HCT116 (cell line): ENCODE results near the gene OR5A1. TPM values are rescaled to one million over a fixed set of nuclear protein-coding genes. Genes with fewer than 3 reads are reported as not detected.

Experiments
- ATAC-seq: fragments of 200-7000 bp; cut with Tn5 transposase; 2 replicates; pipeline ENCODE4 v1.9.1; 2020; ENCODE audit warnings: mild to moderate bottlenecking, moderate library complexity
- BruUV-seq: library from RNA; stranded (reverse); fragments of 400-500 nt; replicated peaks from 2 replicates; lab custom pipeline; 2021; lab: Mats Ljungman, UMichigan
- CTCF ChIA-PET: fragments of 300-600 bp; sonication (Branson Sonifier 250); formaldehyde crosslinking; loops from one replicate; lab custom pipeline; 2021; ENCODE audit warnings: antibody characterized with exemption; lab: Charles Lee
- POLR2A ChIA-PET: fragments of 300-600, 350-600 bp; sonication (Branson Sonifier 250); formaldehyde crosslinking; loops from one replicate; lab custom pipeline; 2021; ENCODE audit warnings: antibody characterized with exemption; lab: Charles Lee
- RAD21 ChIA-PET, 2 experiments: fragments of 300-600 bp; sonication (Branson Sonifier 250); formaldehyde crosslinking; loops; one replicate each; lab custom pipeline; 2023; ENCODE audit warnings: low total read pairs in 2 of 2; ENCODE audit not compliant: uncharacterized antibody in 2 of 2, unreplicated experiment in 2 of 2, low non-redundant PET in 1 of 2; lab: Charles Lee
- DNase-seq: peaks from one replicate; pipeline ENCODE4 v3.0.0-alpha.2; 2010; ENCODE audit warnings: low read depth, low spot score
- H2AFZ ChIP-seq: fragments of 200-600 bp; shearing (Covaris generic), sonication (generic); 2 replicates; pipeline ENCODE4 v1.6.1; 2017; ENCODE audit warnings: low read depth, mixed run types, mixed read lengths, antibody characterized with exemption, low read length; ENCODE audit not compliant: poor library complexity, severe bottlenecking
- H3K27ac ChIP-seq: 2 replicates; pipeline ENCODE4 v1.5.1; 2012; ENCODE audit warnings: low read depth, low read length
- H3K27me3 ChIP-seq: fragments of 200-600 bp; sonication (generic); 2 replicates; pipeline ENCODE4 v1.6.1; 2016; ENCODE audit warnings: mixed run types, low read length, mixed read lengths; ENCODE audit not compliant: insufficient read depth
- H3K36me3 ChIP-seq, 2 experiments: fragments of 200-500 bp in 1 of 2; fragments of 200-600 bp in 1 of 2; sonication (Bioruptor generic) in 1 of 2; sonication (generic) in 1 of 2; 2 replicates each; pipeline versions ENCODE4 v1.5.1 to v1.6.1; 2014 to 2016; ENCODE audit warnings: low read length in 2 of 2, inconsistent platforms in 1 of 2, mixed read lengths in 1 of 2, mixed run types in 1 of 2; ENCODE audit not compliant: insufficient read depth in 2 of 2, control insufficient read depth in 1 of 2
- H3K4me1 ChIP-seq, 2 experiments: fragments of 200-600 bp in 1 of 2; sonication (generic) in 1 of 2; 2 replicates each; pipeline versions ENCODE4 v1.5.1 to v1.6.1; 2012 to 2017; ENCODE audit warnings: low read length in 2 of 2, inconsistent platforms in 1 of 2, mild to moderate bottlenecking in 1 of 2, mixed read lengths in 1 of 2, mixed run types in 1 of 2, moderate library complexity in 1 of 2; ENCODE audit not compliant: insufficient read depth in 2 of 2, control insufficient read depth in 1 of 2
- H3K4me2 ChIP-seq: fragments of 200-600 bp; sonication (generic); 2 replicates; pipeline ENCODE4 v1.6.1; 2017; ENCODE audit warnings: mixed run types, low read length, mixed read lengths
- H3K4me3 ChIP-seq, 2 experiments: fragments of 200-600 bp in 1 of 2; sonication (generic) in 1 of 2; replicated peaks in 1 of 2; 2 replicates each; pipeline ENCODE4 v1.5.1; 2011 to 2016; ENCODE audit warnings: low read length in 2 of 2, control low read depth in 1 of 2, low read depth in 1 of 2, mild to moderate bottlenecking in 1 of 2, mixed read lengths in 1 of 2, mixed run types in 1 of 2
- H3K79me2 ChIP-seq: fragments of 200-600 bp; sonication (generic); 2 replicates; pipeline ENCODE4 v1.6.1; 2017; ENCODE audit warnings: mild to moderate bottlenecking, mixed run types, low read length, moderate library complexity, mixed read lengths; ENCODE audit not compliant: insufficient read depth
- H3K9ac ChIP-seq: fragments of 200-600 bp; sonication (generic); 2 replicates; pipeline ENCODE4 v1.6.1; 2016; ENCODE audit warnings: low read length, mixed read lengths
- H3K9me2 ChIP-seq: fragments of 200-600 bp; sonication (generic), shearing (Covaris generic); 2 replicates; pipeline ENCODE4 v1.6.1; 2017; ENCODE audit warnings: mixed run types, mild to moderate bottlenecking, moderate library complexity; ENCODE audit not compliant: insufficient read depth
- H3K9me3 ChIP-seq, 2 experiments: fragments of 200-500 bp in 1 of 2; fragments of 200-600 bp in 1 of 2; sonication (Bioruptor generic) in 1 of 2; sonication (generic) in 1 of 2; 2 replicates each; pipeline ENCODE4 v1.6.1; 2014 to 2017; ENCODE audit warnings: low read length in 2 of 2, mixed read lengths in 2 of 2, inconsistent platforms in 1 of 2, low read depth in 1 of 2, mild to moderate bottlenecking in 1 of 2, mixed run types in 1 of 2, moderate library complexity in 1 of 2; ENCODE audit not compliant: control insufficient read depth in 1 of 2, insufficient read depth in 1 of 2
- H4K20me1 ChIP-seq: fragments of 200-600 bp; sonication (generic), shearing (Covaris generic); 2 replicates; pipeline ENCODE4 v1.6.1; 2017; ENCODE audit warnings: mixed run types, mild to moderate bottlenecking, moderate library complexity; ENCODE audit not compliant: insufficient read depth
- ATF3 ChIP-seq: IDR thresholded peaks from 2 replicates; pipeline ENCODE4 v1.6.1; 2012
- CBX3 ChIP-seq: IDR thresholded peaks from 2 replicates; pipeline ENCODE4 v1.6.1; 2012; ENCODE audit warnings: low read depth
- CEBPB ChIP-seq: IDR thresholded peaks from 2 replicates; pipeline ENCODE4 v1.6.1; 2012; ENCODE audit warnings: low read depth
- CTCF ChIP-seq, 3 experiments: fragments of 200-600 bp in 1 of 3; sonication (generic) in 1 of 3; IDR thresholded peaks in 2 of 3; conservative IDR thresholded peaks in 1 of 3; 2 replicates each; pipeline ENCODE4 v1.5.1; 2012 to 2017; ENCODE audit warnings: low read depth in 2 of 3, low read length in 2 of 3, antibody characterized with exemption in 1 of 3, borderline replicate concordance in 1 of 3, control low read depth in 1 of 3, mild to moderate bottlenecking in 1 of 3, mixed read lengths in 1 of 3, mixed run types in 1 of 3, moderate library complexity in 1 of 3; ENCODE audit not compliant: insufficient read depth in 1 of 3
- ELF1 ChIP-seq: IDR thresholded peaks from 2 replicates; pipeline ENCODE4 v1.6.1; 2012; ENCODE audit warnings: low read depth, borderline replicate concordance
- EZH2 ChIP-seq: fragments of 200-600 bp; sonication (generic); IDR thresholded peaks from 2 replicates; pipeline ENCODE4 v1.6.1; 2017; ENCODE audit warnings: antibody characterized with exemption, mixed run types
- FOSL1 ChIP-seq: IDR thresholded peaks from 2 replicates; pipeline ENCODE4 v1.6.1; 2012; ENCODE audit warnings: low read depth
- JUND ChIP-seq: IDR thresholded peaks from 2 replicates; pipeline ENCODE4 v1.6.1; 2012
- POLR2AphosphoS5 ChIP-seq: IDR thresholded peaks from 2 replicates; pipeline ENCODE4 v1.6.1; 2011; ENCODE audit warnings: mild to moderate bottlenecking, low read depth, low read length, moderate library complexity
- RAD21 ChIP-seq: IDR thresholded peaks from 2 replicates; pipeline ENCODE4 v1.6.1; 2012; ENCODE audit warnings: low read depth, mild to moderate bottlenecking
- REST ChIP-seq: IDR thresholded peaks from 2 replicates; pipeline ENCODE4 v1.6.1; 2012; ENCODE audit warnings: low read depth
- SIN3A ChIP-seq: IDR thresholded peaks from 2 replicates; pipeline ENCODE4 v1.6.1; 2012; ENCODE audit warnings: low read depth
- SP1 ChIP-seq: IDR thresholded peaks from 2 replicates; pipeline ENCODE4 v1.6.1; 2012; ENCODE audit warnings: low read depth
- SRF ChIP-seq: IDR thresholded peaks from 2 replicates; pipeline ENCODE4 v1.6.1; 2012; ENCODE audit warnings: low read depth
- TCF7L2 ChIP-seq: IDR thresholded peaks from 2 replicates; pipeline ENCODE4 v1.7.0; 2011; ENCODE audit warnings: borderline replicate concordance, inconsistent platforms; ENCODE audit not compliant: insufficient read depth, insufficient read length; ENCODE audit errors: extremely low read depth
- YY1 ChIP-seq: IDR thresholded peaks from 2 replicates; pipeline ENCODE4 v1.6.1; 2011; ENCODE audit warnings: low read length, low read depth, moderate library complexity, mild to moderate bottlenecking; ENCODE audit not compliant: insufficient replicate concordance; ENCODE audit errors: extremely low read depth
- ZBTB33 ChIP-seq: IDR thresholded peaks from 2 replicates; pipeline ENCODE4 v1.6.1; 2011; ENCODE audit warnings: mild to moderate bottlenecking, low read length, moderate library complexity; ENCODE audit not compliant: insufficient replicate concordance; ENCODE audit errors: extremely low read depth
- ZFX ChIP-seq: fragments of 450-650 bp; IDR thresholded peaks from 2 replicates; pipeline ENCODE4 v1.6.1; 2017
- intact Hi-C: fragments of 100-400 bp; cut with micrococcal nuclease; formaldehyde crosslinking; loops from 2 replicates; pipeline ENCODE4 v1.10.0; 2022
- total RNA-seq: library from RNA; stranded (reverse); gene quantifications from one replicate; pipeline ENCODE4 v1.2.1, GENCODE V29; 2021; ENCODE audit not compliant: unreplicated experiment

The OR5A1 gene
- total RNA-seq, 1 experiment from 2014 or later: not detected

GRCh38 chr11:59400461-59401261 is 35.6 kb upstream of the OR5A1 start:
- no TSS peak for BruUV-seq
- Histone ChIP-seq H3K4me2 (no peak overlapping the region), H4K20me1 (no peaks in the 10 kb centered on the region), H3K4me1 (no peaks in the 10 kb centered on the region), H3K9me2 (no peaks in the 10 kb centered on the region), H3K79me2 (no peaks in the 10 kb centered on the region), H3K9ac (no peak overlapping the region), H3K27me3 (no peaks in the 10 kb centered on the region), H2AFZ (no peak overlapping the region), H3K36me3 (no peaks in the 10 kb centered on the region), H3K4me3 (no peak overlapping the region), H3K27ac (no peak overlapping the region), H3K9me3 (peaks cover 9 to 16% of the 10 kb centered on the region in 2 experiments; a peak in 2 of 4 replicates)
- RAD21 ChIA-PET: no interaction called here
- DNase-seq: no peak
- no peak for ATAC-seq
- POLR2A ChIA-PET: no interaction called here
- TF ChIP-seq EZH2 (no peak), SIN3A (no peak), ATF3 (no peak), POLR2AphosphoS5 (no peak), CEBPB (no peak), ZFX (no peak), CTCF (IDR thresholded peaks at IDR 0.05 in 2 of 3, conservative IDR thresholded peaks at IDR 0.05 in 1 of 3; ENCODE audit: borderline replicate concordance in 1 of 3, insufficient read depth in 1 of 3, low read depth in 2 of 3, low read length in 2 of 3) (no peak), TCF7L2 (no peak), CBX3 (no peak), FOSL1 (no peak), JUND (no peak), SP1 (no peak), YY1 (no peak), ELF1 (no peak), SRF (no peak), ZBTB33 (no peak), REST (no peak), RAD21 (no peak)
- CTCF ChIA-PET: interaction anchor here (1.4 kb wide), 1 partner anchor 13 kb away, joined by 3 read pairs; no protein-coding TSS in a partner anchor
- intact Hi-C loops: no loop called here
